SK-N-SH (cell line): ENCODE measurements around the gene LCN1. TPM values are rescaled to one million over a fixed set of nuclear protein-coding genes. Genes with fewer than 3 reads are reported as not detected.
"Not testable (repeated sequence)": the region's sequence is repeated elsewhere in the genome, so short reads cannot be mapped to it uniquely, and the experiment has no call there.

Experiments
- CTCF ChIA-PET: fragments of 300-600, 350-600 bp; formaldehyde crosslinking; extraction: SDS; loops from one replicate; lab custom pipeline; 2021; lab: Yijun Ruan, JAX
- POLR2A ChIA-PET: fragments of 350-600 bp; sonication (Branson Sonifier 250); formaldehyde crosslinking; extraction: SDS; loops from one replicate; lab custom pipeline; 2020; ENCODE audit warnings: antibody characterized with exemption, inconsistent platforms; lab: Yijun Ruan, JAX
- DNase-seq: peaks from one replicate; pipeline ENCODE4 v3.0.0; 2012
- H2AFZ ChIP-seq: fragments of 200-600 bp; sonication (generic); 2 replicates; pipeline ENCODE4 v1.8.1; 2016; ENCODE audit warnings: antibody characterized with exemption, mild to moderate bottlenecking, low read depth
- H3F3A ChIP-seq: fragments of 200-600 bp; sonication (generic); replicated peaks from 2 replicates; pipeline ENCODE3; 2016; ENCODE audit warnings: antibody characterized with exemption, mild to moderate bottlenecking; ENCODE audit not compliant: insufficient read depth
- H3K27ac ChIP-seq, 2 experiments: fragments of 200-500 bp in 1 of 2; fragments of 200-600 bp in 1 of 2; sonication (Bioruptor generic) in 1 of 2; sonication (generic), shearing (Covaris generic) in 1 of 2; 2 replicates each; pipeline versions ENCODE4 v1.5.1 to v1.6.1; 2014 to 2016; ENCODE audit warnings: low read depth in 2 of 2, inconsistent platforms in 1 of 2, low read length in 1 of 2, mild to moderate bottlenecking in 1 of 2, mixed read lengths in 1 of 2
- H3K27me3 ChIP-seq: fragments of 200-600 bp; sonication (generic), shearing (Covaris generic); 2 replicates; pipeline ENCODE4 v1.6.1; 2016; ENCODE audit warnings: mixed run types; ENCODE audit not compliant: insufficient read depth
- H3K36me3 ChIP-seq, 2 experiments: fragments of 200-500 bp in 1 of 2; fragments of 200-600 bp in 1 of 2; sonication (Bioruptor generic) in 1 of 2; sonication (generic) in 1 of 2; replicated peaks in 1 of 2; 2 replicates each; pipeline versions ENCODE3 to v1.5.1; 2014 to 2016; ENCODE audit warnings: low read length in 1 of 2, mild to moderate bottlenecking in 1 of 2; ENCODE audit not compliant: insufficient read depth in 2 of 2, control insufficient read depth in 1 of 2
- H3K4me1 ChIP-seq, 2 experiments: fragments of 200-500 bp in 1 of 2; fragments of 200-600 bp in 1 of 2; sonication (Bioruptor generic) in 1 of 2; sonication (generic), shearing (Covaris generic) in 1 of 2; 2 replicates each; pipeline versions ENCODE4 v1.5.1 to v1.6.1; 2014 to 2016; ENCODE audit warnings: low read depth in 1 of 2, low read length in 1 of 2, mixed run types in 1 of 2; ENCODE audit not compliant: insufficient read depth in 2 of 2, control insufficient read depth in 1 of 2
- H3K4me2 ChIP-seq: fragments of 200-600 bp; sonication (generic), shearing (Covaris generic); 2 replicates; pipeline ENCODE4 v1.6.1; 2017; ENCODE audit warnings: mixed run types
- H3K4me3 ChIP-seq, 2 experiments: fragments of 200-500 bp in 1 of 2; fragments of 200-600 bp in 1 of 2; sonication (Bioruptor generic) in 1 of 2; sonication (generic), shearing (Covaris generic) in 1 of 2; 2 replicates each; pipeline versions ENCODE4 v1.5.1 to v1.8.1; 2014 to 2016; ENCODE audit warnings: low read depth in 2 of 2, inconsistent platforms in 1 of 2, low read length in 1 of 2, mild to moderate bottlenecking in 1 of 2, mixed read lengths in 1 of 2, moderate library complexity in 1 of 2
- H3K79me2 ChIP-seq: fragments of 200-600 bp; sonication (generic); 2 replicates; pipeline ENCODE4 v1.8.1; 2017; ENCODE audit warnings: mild to moderate bottlenecking; ENCODE audit not compliant: insufficient read depth
- H3K9ac ChIP-seq: fragments of 200-600 bp; sonication (generic); 2 replicates; pipeline ENCODE4 v1.6.1; 2017; ENCODE audit warnings: mixed run types
- H3K9me2 ChIP-seq: fragments of 200-600 bp; sonication (generic); 2 replicates; pipeline ENCODE4 v1.6.1; 2017; ENCODE audit warnings: mixed run types
- H3K9me3 ChIP-seq: fragments of 200-600 bp; sonication (generic); 2 replicates; pipeline ENCODE4 v1.6.1; 2017; ENCODE audit warnings: mixed run types, mild to moderate bottlenecking, moderate library complexity
- H4K20me1 ChIP-seq: fragments of 200-600 bp; sonication (generic); 2 replicates; pipeline ENCODE4 v1.6.1; 2017; ENCODE audit warnings: mild to moderate bottlenecking, mixed run types; ENCODE audit not compliant: insufficient read depth
- CHD2 ChIP-seq: fragments of 150-350 bp; IDR thresholded peaks from 2 replicates; pipeline ENCODE4 v1.6.1; 2018; ENCODE audit warnings: low read length; ENCODE audit not compliant: partially characterized antibody
- EP300 ChIP-seq, 2 experiments: IDR thresholded peaks; 2 replicates each; pipeline versions ENCODE4 v1.4.0 to v1.6.1; 2012; ENCODE audit warnings: borderline replicate concordance in 1 of 2, low read depth in 1 of 2, low read length in 1 of 2
- FOSL2 ChIP-seq: IDR thresholded peaks from 2 replicates; pipeline ENCODE4 v1.4.0; 2012; ENCODE audit warnings: low read depth, mild to moderate bottlenecking, moderate library complexity, borderline replicate concordance
- FOXJ3 ChIP-seq: sonication (generic); formaldehyde crosslinking; IDR thresholded peaks from 2 replicates; pipeline ENCODE4 v1.5.1; 2020; ENCODE audit warnings: mild to moderate bottlenecking, missing genetic modification reagents
- FOXM1 ChIP-seq: IDR thresholded peaks from 2 replicates; pipeline ENCODE4 v1.4.0; 2012; ENCODE audit warnings: low read depth, mild to moderate bottlenecking
- GATA2 ChIP-seq: sonication (generic); formaldehyde crosslinking; IDR thresholded peaks from 2 replicates; pipeline ENCODE4 v1.5.0; 2020; ENCODE audit warnings: mild to moderate bottlenecking, missing genetic modification reagents
- MEF2A ChIP-seq: IDR thresholded peaks from 2 replicates; pipeline ENCODE4 v1.4.0; 2012; ENCODE audit warnings: low read depth, borderline replicate concordance
- NRF1 ChIP-seq: IDR thresholded peaks from 2 replicates; pipeline ENCODE4 v1.6.1; 2012; ENCODE audit warnings: low read depth, mild to moderate bottlenecking, low read length
- POLR2AphosphoS5 ChIP-seq: IDR thresholded peaks from 2 replicates; pipeline ENCODE4 v1.6.1; 2012; ENCODE audit warnings: low read depth, low read length
- RCOR1 ChIP-seq: fragments of 150-350 bp; IDR thresholded peaks from 2 replicates; pipeline ENCODE4 v1.6.1; 2017; ENCODE audit warnings: antibody characterized with exemption, low read length
- RFX5 ChIP-seq: IDR thresholded peaks from 2 replicates; pipeline ENCODE4 v1.6.1; 2012; ENCODE audit warnings: mild to moderate bottlenecking, improper control_type of control experiment, low read length
- RXRA ChIP-seq: IDR thresholded peaks from 2 replicates; pipeline ENCODE4 v1.4.0; 2012; ENCODE audit warnings: low read depth, mild to moderate bottlenecking, borderline replicate concordance
- SIN3A ChIP-seq: IDR thresholded peaks from 2 replicates; pipeline ENCODE4 v1.6.1; 2012; ENCODE audit warnings: low read depth, mild to moderate bottlenecking, low read length, moderate library complexity, borderline replicate concordance
- SMC3 ChIP-seq: IDR thresholded peaks from 2 replicates; pipeline ENCODE4 v1.6.1; 2012; ENCODE audit warnings: low read depth, low read length, improper control_type of control experiment
- YY1 ChIP-seq: IDR thresholded peaks from 2 replicates; pipeline ENCODE4 v1.4.0; 2012; ENCODE audit warnings: low read depth, mild to moderate bottlenecking
- WGBS: methylation state at CpG from one replicate; pipeline ENCODE4 v1.1.6; 2017; ENCODE audit warnings: low lambda C conversion rate; 5-methylcytosine and 5-hydroxymethylcytosine counted together
- polyA plus RNA-seq, 3 experiments: library from polyadenylated mRNA; depleted of rRNA; stranded (reverse); fragments of >200 nt; gene quantifications; 2 replicates each; pipeline ENCODE4 v1.2.3, GENCODE V29; 2012
- TF ChIP-seq, protein P1 (sequence below): IDR thresholded peaks from 2 replicates; pipeline ENCODE4 v1.4.0; 2012; ENCODE audit warnings: low read depth, borderline replicate concordance
- TF ChIP-seq, protein P2 (sequence below): IDR thresholded peaks from 2 replicates; pipeline ENCODE4 v1.4.0; 2012; ENCODE audit warnings: low read depth, borderline replicate concordance
- TF ChIP-seq, protein P3 (sequence below): IDR thresholded peaks from 2 replicates; pipeline ENCODE4 v1.4.0; 2012; ENCODE audit warnings: low read depth

The LCN1 gene
- polyA plus RNA-seq, 1 of the 3 experiments (the other 2 are of a cell fraction), result not detected

DNA sequence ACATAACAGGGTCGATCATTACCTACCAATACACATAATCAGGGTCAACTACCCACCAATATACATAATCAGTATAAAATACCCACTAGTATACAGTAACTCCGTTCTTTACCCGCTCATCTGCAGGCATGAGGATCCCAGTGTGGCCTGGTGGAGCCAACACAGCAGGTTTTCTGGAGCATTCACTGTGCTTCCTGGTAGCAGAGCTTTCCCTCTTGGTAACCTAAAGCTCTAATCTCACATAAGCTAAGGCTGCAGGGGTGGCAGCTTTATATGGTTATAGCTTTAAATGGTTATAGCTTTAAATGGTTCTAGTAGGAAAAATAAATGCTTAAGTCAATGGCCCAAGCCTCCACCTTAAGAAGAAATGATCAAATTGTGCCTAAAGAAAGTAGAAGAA, 11.9 kb downstream of the LCN1 start:
- no peaks in the 10 kb centered on the region for H3K4me1 ChIP-seq
- WGBS, result 69% methylated on average over 3 of the region's 3 CpGs
- no peak overlapping the region for H3K4me2 ChIP-seq
- H2AFZ ChIP-seq, result no peak overlapping the region
- no peak overlapping the region for H3K4me3 ChIP-seq
- CTCF ChIA-PET, result no interaction called here
- TF ChIP-seq RCOR1 (no peak), RXRA (no peak), YY1 (no peak), GATA2 (CRISPR knock-in tag) (no peak), FOSL2 (no peak), RFX5 (no peak), POLR2AphosphoS5 (no peak)
- TF ChIP-seq, protein P1, sequence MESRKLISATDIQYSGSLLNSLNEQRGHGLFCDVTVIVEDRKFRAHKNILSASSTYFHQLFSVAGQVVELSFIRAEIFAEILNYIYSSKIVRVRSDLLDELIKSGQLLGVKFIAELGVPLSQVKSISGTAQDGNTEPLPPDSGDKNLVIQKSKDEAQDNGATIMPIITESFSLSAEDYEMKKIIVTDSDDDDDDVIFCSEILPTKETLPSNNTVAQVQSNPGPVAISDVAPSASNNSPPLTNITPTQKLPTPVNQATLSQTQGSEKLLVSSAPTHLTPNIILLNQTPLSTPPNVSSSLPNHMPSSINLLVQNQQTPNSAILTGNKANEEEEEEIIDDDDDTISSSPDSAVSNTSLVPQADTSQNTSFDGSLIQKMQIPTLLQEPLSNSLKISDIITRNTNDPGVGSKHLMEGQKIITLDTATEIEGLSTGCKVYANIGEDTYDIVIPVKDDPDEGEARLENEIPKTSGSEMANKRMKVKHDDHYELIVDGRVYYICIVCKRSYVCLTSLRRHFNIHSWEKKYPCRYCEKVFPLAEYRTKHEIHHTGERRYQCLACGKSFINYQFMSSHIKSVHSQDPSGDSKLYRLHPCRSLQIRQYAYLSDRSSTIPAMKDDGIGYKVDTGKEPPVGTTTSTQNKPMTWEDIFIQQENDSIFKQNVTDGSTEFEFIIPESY, result no peak
- TF ChIP-seq, protein P2, sequence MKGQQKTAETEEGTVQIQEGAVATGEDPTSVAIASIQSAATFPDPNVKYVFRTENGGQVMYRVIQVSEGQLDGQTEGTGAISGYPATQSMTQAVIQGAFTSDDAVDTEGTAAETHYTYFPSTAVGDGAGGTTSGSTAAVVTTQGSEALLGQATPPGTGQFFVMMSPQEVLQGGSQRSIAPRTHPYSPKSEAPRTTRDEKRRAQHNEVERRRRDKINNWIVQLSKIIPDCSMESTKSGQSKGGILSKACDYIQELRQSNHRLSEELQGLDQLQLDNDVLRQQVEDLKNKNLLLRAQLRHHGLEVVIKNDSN, result no peak
- no peaks in the 10 kb centered on the region for H4K20me1 ChIP-seq
- H3F3A ChIP-seq, result no peaks in the 10 kb centered on the region
- POLR2A ChIA-PET, result no interaction called here
- no peaks in the 10 kb centered on the region for H3K79me2 ChIP-seq
- DNase-seq, result no peak
- no peaks in the 10 kb centered on the region for H3K27me3 ChIP-seq
- H3K9me2 ChIP-seq, result no peaks in the 10 kb centered on the region
- no peak overlapping the region for H3K27ac ChIP-seq
- no peak overlapping the region for H3K9ac ChIP-seq
- no peaks in the 10 kb centered on the region for H3K9me3 ChIP-seq
- H3K36me3 ChIP-seq, result no peaks in the 10 kb centered on the region

DNA sequence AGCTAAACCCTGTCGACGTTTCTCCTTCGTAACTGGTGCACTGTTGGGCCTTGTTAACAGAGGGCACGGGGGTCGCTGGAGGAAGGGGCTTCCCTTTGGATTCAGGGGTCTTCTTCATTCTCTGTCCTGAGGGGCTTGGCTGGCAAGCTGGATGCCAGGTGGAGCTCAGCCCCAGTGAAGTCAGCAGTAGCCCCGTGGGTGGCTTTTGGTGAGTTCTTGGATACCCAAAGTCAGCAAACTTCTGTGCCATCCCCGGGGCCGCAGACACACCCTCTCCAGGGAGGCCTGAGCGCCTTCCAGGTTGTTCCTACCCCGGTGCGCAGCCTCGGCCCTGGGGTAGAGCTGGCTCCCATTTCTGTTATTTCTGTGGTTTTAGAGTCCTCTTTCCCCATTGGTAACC, 12.4 kb downstream of the LCN1 start:
- no peak for DNase-seq
- TF ChIP-seq SMC3 (no peak), RCOR1 (no peak), CHD2 (no peak), FOXJ3 (CRISPR knock-in tag) (no peak), MEF2A (no peak), NRF1 (no peak), GATA2 (CRISPR knock-in tag) (no peak), FOXM1 (no peak), EP300 (IDR thresholded peaks at IDR 0.05; ENCODE audit: borderline replicate concordance in 1 of 2, low read depth in 1 of 2, low read length in 1 of 2) (no peak), SIN3A (no peak), RXRA (no peak)
- TF ChIP-seq, protein P2, result no peak
- TF ChIP-seq, protein P3, sequence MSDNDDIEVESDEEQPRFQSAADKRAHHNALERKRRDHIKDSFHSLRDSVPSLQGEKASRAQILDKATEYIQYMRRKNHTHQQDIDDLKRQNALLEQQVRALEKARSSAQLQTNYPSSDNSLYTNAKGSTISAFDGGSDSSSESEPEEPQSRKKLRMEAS, result no peak
- Histone ChIP-seq H3K4me2 (no peak overlapping the region), H3K4me3 (no peak overlapping the region), H3K36me3 (no peaks in the 10 kb centered on the region), H3K27me3 (no peaks in the 10 kb centered on the region), H3F3A (no peaks in the 10 kb centered on the region), H3K9me2 (no peaks in the 10 kb centered on the region), H3K9me3 (no peaks in the 10 kb centered on the region), H3K4me1 (no peaks in the 10 kb centered on the region), H3K9ac (no peak overlapping the region), H3K27ac (no peak overlapping the region), H4K20me1 (no peaks in the 10 kb centered on the region), H2AFZ (no peak overlapping the region), H3K79me2 (no peaks in the 10 kb centered on the region)
- CTCF ChIA-PET, result no interaction called here
- POLR2A ChIA-PET, result no interaction called here
- WGBS, result 72% methylated on average over 12 of the region's 12 CpGs

DNA sequence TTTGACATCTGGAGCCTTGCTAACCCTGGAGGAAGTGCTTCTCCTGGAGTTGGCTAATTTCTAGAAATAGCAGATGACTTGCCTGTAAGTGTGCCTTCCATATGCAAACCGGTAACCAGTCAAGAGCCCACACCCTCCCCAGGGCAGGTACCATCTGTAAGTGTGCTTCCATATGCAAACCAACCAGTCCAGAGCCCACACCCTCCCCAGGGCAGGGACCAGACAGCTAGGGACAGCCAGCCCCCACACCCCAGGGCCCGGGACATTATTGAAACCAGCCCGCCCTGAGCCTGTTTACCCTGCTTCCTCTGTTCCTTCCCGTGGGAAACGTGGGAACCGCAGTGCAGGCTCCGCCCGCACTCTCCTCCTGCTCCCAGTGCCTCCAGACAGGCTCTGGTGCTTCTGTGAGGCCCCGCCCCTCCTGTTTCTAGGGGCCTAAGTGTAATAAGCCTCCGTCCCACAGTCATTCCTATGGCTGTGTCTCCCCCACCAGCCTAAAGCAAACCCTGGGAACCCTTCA, 13.0 kb downstream of the LCN1 start:
- H4K20me1 ChIP-seq, H3K9ac ChIP-seq, H3K9me3 ChIP-seq, CTCF ChIA-PET, H3K9me2 ChIP-seq, H3K36me3 ChIP-seq, H3F3A ChIP-seq, H3K27ac ChIP-seq, H2AFZ ChIP-seq, DNase-seq, H3K27me3 ChIP-seq, H3K4me2 ChIP-seq, H3K79me2 ChIP-seq, H3K4me1 ChIP-seq, H3K4me3 ChIP-seq, POLR2A ChIA-PET: not testable (repeated sequence)
- 43% methylated on average over 7 of the region's 10 CpGs for WGBS
